HG03064 (cell line): ENCODE data around the gene EPX.

Experiments
- ATAC-seq: cut with Tn5 transposase; IDR thresholded peaks from one replicate; pipeline ENCODE4 v1.9.1; 2021; ENCODE audit warnings: low read depth; ENCODE audit not compliant: unreplicated experiment

EPX gene

DNA sequence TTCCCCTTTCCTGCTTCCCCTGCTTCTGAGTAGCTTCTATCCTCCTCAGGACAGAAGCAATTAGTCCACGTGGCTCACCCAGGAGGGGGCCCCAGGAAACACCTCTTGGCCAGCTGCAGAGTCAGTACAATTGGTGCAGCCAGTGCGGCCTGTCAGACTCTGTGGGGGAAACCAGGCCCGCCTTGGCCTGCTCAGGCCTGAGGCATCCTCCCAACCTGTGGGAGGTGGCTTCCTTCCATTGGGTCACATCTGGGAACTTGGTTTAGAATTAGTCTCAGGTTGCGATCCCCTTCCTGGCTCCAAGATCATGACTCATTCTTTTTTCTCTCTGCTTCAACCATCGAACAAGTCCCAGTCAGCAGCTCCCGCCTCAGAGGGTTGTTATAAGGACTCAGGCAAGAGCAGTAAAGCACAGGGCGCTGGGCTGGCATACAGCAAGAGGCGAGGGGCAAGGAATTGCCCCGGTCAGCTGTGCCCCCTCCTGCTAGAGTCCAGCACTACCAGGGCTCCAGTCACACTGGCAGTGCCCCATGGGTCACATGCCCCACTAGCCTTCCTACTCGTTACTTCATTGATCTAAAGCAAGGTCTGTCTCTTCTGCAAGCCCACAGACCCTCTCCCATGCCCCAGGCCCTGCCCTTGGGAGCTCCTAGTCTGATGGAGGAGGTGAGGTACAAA is 8.1 kb upstream of the EPX start:
- ATAC-seq: no peak

DNA sequence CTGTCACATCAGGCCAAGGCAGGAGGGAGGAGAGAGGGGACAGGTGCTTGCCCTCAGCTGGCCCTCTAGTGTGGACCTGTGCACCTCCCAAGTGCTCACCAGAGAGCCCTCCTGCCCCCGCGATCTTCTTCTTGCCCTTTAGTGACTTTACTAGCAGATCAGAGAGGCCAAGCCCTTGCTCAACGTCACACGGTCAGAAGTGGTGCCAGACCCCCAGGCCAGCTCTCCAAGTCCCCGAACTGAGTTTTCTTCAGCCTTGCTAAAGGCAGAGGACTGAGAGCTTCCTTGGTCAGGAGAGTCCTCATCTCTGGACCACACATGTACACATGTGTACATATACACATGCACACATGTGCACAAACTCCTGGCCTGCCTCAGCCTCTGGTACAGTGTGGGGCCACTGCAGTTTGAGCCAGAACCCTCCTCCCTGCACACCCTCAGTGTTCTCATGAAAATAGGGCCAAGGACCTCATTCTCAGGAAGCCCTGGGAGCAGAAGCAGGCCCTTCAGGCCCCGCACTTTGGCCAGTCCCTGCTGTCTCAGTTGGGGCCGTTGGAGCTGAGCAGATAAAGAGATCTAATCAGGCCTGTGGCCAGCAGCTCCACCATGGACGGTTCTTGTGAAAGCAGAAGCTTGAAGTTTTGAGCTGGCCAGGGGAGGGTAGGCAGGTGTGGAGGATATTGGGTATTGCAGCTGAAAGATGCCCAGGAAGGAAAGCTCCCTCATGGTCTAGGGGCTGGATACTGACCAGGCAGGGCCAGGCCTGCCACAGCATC is 7.4 kb upstream of the EPX start:
- ATAC-seq: no peak

DNA sequence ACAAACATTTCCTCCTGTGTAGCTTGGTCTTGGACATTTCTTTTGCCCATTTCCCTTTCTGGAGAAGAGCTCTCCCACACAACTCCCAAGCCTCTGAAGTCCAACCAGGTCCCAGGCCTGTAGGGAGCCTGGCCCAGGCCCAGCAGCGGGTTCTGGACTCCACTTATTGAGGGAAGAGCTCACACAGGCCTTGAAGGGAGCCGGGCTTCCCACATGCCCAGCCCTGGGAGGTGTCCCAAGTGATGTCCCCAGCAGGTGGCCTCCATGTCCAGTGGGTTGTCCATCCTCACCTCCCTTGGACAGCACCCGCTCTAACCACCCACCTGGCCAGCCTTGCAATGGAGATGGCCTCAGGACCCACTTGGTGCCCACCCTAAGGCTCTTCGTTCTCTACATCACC is 5.9 kb upstream of the EPX start:
- ATAC-seq: no peak

DNA sequence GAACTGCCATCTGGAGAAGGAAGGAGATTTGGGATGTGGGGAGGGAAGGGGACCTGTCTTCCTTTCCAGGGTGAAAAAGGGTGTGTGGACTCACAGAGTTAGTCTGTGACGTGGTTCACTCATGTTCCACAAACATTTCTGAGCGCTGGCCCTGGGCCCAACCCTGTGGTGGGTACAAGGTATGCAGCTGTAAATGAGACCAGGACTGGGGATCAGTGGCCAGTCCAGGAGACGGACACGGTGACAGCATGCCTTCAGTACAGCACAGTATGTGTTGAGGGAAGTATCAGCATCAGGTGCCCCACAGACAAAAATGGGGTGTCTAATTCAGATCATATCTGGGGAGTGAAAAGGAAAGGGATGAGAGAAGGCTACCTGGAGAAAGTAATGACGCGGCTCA is 5.5 kb upstream of the EPX start:
- ATAC-seq: no peak

DNA sequence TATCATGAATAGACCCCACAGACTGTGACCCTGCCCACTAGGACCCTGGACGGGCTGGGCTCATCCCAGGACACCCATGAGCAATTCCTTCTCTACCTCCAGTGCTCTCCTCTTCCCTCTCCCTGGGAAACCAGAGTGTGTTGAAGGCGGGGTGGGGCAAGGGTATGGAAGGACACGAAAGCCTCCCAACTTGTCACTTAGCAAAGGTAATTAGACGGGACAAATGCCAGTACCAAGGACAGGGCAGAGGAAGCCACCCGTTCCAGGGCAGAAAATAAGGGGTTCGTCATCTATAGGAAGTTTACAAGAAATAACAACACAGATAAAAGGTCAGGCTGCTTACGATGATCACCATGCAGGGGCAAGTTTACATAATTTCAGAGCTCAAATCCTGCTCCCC is 4.9 kb upstream of the EPX start:
- ATAC-seq: no peak

DNA sequence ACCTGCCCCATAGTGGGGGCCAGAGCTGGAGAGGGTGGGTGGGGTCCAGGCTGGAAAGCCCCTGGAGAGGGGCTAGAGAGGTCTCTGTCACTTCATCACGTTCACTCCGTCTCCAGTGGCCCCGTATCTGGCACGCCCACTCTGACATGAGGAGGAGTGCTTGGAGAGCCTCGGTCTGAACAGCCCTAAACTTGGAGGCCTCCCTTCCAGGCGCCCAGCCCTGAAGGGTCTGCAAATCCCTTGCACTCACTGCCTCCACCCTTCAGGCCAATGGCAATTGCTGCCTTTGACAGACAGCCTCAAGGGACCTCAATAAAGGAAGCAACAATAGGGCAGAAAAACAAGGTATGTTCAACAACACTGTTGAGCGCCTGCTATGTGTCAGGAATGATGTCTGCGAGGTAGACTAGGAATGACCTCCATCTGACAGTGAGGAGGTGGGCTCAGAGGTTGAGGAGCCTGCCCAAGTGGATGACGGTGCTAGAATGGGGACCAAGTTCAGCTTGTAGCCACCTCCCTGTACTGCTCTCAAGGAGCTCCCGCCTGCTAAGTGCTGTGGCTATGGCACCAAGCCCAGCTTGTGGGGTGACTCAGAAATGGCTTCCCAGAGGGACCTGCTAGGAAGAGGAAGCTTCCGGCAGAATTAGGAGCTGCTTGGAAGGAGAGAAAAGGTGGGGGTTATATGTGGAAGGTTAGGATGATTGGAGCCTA is 2.9 kb upstream of the EPX start:
- no peak for ATAC-seq

DNA sequence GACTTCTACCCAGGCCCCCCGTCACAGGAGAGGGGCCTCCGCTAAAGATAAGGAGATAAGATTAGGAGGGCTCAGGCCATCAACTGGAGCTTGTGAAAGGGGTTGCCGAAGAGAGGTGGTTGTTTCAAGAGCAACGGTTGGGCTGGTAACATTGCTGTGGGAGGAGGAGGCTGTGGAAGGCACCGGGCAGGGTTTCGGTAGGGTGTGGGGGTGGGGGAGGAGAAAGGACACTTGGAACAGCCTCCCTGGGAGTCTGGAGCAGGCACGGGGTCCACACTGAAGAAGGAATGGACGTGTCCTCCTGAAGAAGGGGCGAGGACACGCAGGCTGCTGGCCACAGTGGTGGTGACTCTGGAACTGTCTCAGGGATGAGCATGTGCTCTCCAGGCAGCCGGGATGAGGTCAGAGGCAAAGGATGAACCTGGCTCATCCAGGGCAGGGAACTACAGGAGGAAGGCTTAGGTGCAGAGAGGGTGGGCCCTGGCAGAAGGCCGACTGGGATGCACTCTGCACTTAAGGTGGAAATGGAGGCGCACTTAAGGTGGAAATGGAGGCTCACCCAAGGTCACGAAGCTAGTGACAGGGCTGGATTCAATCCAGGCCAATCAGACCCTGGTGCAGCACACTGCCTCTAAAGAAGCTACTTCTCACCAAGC is 1.2 kb upstream of the EPX start:
- ATAC-seq: no peak

DNA sequence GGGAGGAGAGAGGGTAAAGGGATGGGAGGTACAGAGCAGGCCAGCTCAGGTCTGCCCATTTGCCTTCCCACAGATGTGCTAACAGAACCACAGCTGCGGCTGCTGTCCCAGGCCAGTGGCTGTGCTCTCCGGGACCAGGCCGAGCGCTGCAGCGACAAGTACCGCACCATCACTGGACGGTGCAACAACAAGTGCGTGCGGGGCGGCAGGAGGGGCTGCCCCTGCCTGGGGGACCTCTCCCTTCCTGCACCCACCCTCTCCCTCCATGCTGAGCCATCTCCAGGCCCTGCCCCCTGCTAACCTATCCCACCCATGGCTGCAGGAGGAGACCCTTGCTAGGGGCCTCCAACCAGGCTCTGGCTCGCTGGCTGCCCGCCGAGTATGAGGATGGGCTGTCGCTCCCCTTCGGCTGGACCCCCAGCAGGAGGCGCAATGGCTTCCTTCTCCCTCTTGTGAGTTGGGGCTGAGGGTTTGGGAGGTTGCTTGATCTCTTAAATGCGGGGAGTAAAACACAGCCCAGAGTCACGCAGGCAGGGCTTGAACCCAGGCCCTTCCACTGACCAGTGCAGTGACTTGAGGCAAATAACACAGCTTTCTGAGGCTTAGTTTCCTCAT is 1.2 kb downstream of the EPX start:
- no peak for ATAC-seq

DNA sequence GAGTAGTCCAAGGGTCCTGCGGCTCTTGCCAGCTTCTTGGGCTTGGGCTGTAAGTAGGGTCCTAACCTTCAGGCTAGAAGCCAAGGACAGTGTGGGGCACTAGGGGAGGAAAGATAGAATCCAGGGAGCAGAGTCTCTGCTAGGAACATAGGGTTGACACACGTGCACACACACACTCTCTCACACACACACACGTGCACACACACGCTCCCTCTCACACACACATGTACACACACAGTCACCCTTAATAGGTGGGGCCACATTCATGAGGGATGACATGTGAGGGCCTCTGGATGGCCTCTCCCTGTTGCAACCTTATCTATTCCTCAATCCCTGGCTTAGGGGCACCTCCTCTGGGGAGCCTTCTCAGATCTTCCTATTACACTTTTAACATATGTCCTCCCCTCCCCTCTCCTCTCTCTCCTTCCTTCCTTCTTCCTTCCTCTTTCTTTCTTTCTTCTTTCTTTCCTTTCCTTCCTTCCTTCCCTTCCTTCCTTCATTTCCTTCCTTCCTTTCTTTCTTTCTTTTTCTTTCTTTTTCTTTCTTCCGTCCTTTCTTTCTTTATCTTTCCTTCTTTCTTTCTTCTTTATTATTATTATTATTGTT is 3.1 kb downstream of the EPX start:
- no peak for ATAC-seq

DNA sequence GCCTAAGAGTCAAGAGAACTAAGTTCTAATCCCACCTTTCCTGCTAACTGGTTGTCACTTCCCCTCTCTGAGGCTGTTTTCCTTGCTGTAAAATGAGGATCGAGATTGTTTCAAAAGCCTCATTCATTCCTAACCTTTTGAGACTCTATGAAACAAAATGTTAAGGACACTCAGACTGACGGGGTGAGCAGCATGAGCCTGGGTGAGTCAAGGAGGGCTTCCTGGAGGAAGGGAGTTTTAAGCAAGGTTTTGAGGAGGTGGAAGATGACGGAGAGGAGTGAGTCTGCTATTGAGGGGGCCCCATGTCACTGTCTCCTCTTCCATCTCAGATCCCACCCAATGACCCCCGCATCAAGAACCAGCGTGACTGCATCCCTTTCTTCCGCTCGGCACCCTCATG is 4.1 kb downstream of the EPX start:
- ATAC-seq: no peak

DNA sequence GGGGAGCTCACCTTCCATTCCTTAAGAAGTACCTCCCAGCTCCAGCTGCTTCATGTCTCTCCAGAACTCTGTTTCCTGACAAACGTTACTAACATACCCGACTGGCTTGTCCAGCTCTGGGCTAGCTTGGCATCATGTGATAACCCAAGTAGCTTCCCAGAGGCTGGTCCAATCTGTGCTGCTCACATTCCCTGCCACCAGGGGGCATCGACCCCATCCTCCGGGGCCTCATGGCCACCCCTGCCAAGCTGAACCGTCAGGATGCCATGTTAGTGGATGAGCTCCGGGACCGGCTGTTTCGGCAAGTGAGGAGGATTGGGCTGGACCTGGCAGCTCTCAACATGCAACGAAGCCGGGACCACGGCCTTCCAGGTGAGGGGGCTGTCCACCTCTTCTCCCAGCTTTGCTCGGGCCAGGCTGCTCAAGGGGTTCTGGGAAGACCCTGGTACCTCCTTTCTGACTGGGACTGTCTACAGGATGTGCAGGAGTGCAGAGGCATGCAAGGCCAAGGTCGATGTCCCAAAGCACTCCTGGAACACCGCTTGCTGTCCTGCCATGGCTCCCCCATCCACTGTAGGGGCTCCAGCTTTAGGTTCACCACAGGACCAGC is 7.6 kb downstream of the EPX start:
- no peak for ATAC-seq

DNA sequence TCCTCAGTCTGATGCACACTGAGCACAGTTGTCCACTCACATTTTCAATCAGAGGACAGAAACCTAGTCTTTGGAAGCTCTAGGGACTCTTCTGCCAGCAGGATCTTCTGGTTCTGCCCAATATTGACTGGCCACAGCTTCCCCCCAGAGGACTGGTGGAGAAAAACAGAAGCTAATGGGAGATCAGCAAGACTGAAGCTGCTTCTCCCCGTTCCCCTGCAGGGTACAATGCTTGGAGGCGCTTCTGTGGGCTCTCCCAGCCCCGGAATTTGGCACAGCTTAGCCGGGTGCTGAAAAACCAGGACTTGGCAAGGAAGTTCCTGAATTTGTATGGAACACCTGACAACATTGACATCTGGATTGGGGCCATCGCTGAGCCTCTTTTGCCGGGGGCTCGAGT is 10.3 kb downstream of the EPX start:
- ATAC-seq: no peak

DNA sequence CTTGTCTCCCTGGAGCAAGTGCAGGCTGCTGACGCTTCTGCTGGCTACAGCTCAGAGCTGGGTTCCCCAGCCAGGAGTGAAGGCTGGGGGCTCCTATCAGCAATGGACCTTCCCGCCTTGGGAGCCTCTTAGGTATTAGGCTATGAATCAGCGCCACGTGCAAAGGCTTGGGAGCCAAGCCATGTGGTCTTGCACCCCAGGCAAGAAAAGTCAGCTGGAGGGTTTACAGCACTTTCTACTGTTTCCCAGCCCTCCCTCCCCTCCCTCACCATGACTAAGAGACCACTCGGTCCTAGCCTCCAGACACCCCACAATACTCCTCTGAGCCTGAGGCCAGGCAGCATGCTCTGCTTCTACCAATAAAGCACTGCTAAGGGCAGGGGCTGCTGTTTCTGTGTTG is 12.3 kb downstream of the EPX start:
- no peak for ATAC-seq

DNA sequence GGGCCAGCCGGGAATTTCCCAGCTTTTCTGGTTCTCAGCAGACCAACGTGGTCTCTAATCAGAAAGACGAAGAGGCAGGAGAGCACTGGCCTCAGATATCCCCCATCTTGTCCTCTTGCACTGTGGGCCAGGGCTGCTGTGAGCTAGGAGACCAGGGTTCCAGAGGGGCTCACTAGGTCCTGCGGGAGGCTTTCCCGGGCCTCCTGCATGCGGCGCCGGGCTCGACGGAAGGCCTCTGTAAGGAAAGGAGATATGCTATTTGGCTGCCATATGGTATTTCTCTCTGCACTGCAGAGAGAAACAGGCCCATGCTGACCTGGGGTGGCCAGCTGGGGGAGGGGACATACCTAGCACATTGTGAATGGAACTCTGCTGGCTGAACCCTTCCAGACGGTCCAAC is 13.4 kb downstream of the EPX start:
- no peak for ATAC-seq

DNA sequence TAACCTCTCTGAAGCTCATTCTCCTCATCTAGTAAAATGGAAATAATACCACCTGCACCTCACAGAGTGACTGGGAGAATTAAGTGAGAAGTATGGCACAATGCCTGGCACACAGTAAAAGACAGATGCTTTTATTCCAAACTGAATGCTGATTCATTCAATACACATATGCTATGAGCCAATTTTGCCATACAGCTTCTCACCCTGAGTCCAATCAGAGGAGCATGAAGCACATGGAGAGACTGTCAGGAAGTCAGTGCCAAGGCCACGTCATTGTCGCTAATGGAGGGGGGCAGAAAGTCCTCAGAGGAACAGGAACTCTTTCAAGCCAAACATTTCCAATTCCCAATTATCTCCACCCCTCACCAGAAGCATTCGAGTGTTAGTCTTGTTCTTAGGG is 14.9 kb downstream of the EPX start:
- no peak for ATAC-seq

DNA sequence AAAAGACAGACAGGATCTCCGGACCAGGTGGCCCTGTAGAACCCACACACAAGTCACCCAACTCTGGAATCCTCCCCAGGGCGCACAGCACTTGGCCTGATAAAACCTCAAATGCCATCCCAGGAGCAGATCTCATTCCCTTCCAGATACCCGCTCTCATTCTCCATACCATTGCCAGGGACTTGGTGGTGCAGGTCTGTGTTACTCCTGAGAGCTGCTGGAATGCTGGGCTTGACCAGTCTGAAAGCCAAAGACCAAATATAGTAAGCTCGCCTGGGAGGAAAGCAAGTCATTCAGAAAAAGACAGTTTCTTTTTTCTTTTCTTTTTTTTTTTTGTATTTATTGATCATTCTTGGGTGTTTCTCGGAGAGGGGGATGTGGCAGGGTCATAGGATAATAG is 15.8 kb downstream of the EPX start:
- ATAC-seq: no peak

DNA sequence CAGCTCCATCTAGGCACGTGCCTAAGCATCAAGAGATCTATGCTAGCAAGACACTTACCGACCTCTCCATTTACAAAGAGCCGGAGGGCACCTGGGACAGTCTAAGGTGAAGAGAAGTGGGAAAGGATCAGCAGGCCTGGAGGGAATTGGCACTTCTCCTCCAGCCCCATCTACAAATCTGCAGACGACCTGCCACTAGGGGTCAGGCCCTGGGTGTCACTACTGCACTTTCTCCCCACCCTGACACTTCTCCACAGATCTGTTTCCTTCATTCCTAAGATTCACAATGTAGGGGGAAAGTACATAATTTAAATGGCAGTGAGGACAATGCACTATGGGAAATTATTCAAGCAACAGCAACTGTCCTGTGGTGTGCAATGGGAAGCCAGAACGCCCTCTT is 18.4 kb downstream of the EPX start:
- no peak for ATAC-seq

DNA sequence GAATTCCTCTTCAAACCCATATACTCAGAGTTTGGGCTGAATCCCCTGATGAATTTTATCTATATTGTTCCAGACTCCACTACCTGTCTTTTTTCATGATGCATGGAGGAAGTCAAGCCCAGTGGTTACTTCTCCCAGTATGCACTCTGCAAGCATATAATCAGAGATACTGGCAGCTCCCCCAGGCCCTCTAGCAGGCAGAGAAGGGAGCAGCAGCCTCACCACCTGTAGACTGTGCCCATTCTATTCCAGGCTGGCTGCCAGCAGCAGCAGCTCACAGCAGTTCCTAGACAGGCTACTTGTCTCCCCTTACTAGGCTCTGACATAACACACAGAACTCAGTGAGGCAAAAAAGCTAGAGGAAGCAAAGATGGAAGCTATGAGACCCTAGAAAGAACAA is 23.2 kb downstream of the EPX start:
- ATAC-seq: no peak

DNA sequence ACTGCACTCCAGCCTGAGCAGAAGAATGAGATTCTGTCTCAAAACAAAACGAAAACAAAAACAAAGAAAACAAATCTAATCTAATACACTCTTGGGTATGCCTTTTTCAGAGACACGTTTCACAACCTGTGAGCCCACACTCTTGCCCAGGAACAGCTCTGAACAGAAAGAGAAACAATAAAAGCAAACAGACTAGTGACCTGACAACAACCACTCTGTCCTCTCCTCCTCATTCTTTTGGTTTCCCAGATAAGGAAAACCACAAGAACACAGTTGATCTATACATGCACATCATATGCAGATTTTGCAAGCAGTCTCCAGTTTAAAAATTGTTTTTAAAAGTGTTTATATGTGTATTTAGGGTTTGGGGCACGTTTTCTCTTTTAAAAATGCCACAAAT is 25.2 kb downstream of the EPX start:
- no peak for ATAC-seq
